ENCODE data around the gene CBX6.

Gene CBX6

GRCh38 chr22:38837414-38837928 lies 34.5 kb downstream of the CBX6 start:
- no peak for DNase-seq

- DNase-seq, result no peak
These were observed 36.1 kb downstream of the CBX6 start for GRCh38 chr22:38835888-38836301.

- no peak for DNase-seq
These were observed 37.0 kb downstream of the CBX6 start for GRCh38 chr22:38834991-38835390.

- no peak for DNase-seq
These were observed 37.6 kb downstream of the CBX6 start for GRCh38 chr22:38834215-38834953.

GRCh38 chr22:38833061-38833460 lies 39.0 kb downstream of the CBX6 start:
- no peak for DNase-seq

GRCh38 chr22:38832005-38832978 lies 39.7 kb downstream of the CBX6 start:
- no peak for DNase-seq

GRCh38 chr22:38831166-38831945 lies 40.7 kb downstream of the CBX6 start:
- DNase-seq, result no peak

GRCh38 chr22:38830845-38831108 lies 41.2 kb downstream of the CBX6 start:
- no peak for DNase-seq

GRCh38 chr22:38830026-38830844 lies 41.8 kb downstream of the CBX6 start:
- DNase-seq, result no peak

GRCh38 chr22:38829485-38829884 lies 42.5 kb downstream of the CBX6 start:
- no peak for DNase-seq

GRCh38 chr22:38828616-38829205 lies 43.3 kb downstream of the CBX6 start:
- DNase-seq, result no peak

GRCh38 chr22:38828191-38828590 lies 43.8 kb downstream of the CBX6 start:
- no peak for DNase-seq

- DNase-seq, result no peak
These were observed 44.5 kb downstream of the CBX6 start for GRCh38 chr22:38827510-38827909.

GRCh38 chr22:38826801-38827200 lies 45.2 kb downstream of the CBX6 start:
- DNase-seq, result no peak

- DNase-seq, result no peak
These were observed 45.6 kb downstream of the CBX6 start for GRCh38 chr22:38826386-38826785.

GRCh38 chr22:38824585-38824984 lies 47.4 kb downstream of the CBX6 start:
- peak; percentile 28 for DNase-seq

GRCh38 chr22:38823637-38824036 lies 48.4 kb downstream of the CBX6 start:
- no peak for DNase-seq

- no peak for DNase-seq
These were observed 48.9 kb downstream of the CBX6 start for GRCh38 chr22:38823076-38823475.

- no peak for DNase-seq
These were observed 52.0 kb downstream of the CBX6 start for GRCh38 chr22:38820020-38820419.

GRCh38 chr22:38819387-38819940 lies 52.6 kb downstream of the CBX6 start:
- DNase-seq, result no peak

GRCh38 chr22:38817196-38817595 lies 54.8 kb downstream of the CBX6 start:
- no peak for DNase-seq
